HEK293 (cell line): Measurements from ENCODE around the gene ARHGEF37.
"Not testable (repeated sequence)": the region's sequence is repeated elsewhere in the genome, so short reads cannot be mapped to it uniquely, and the experiment has no call there.

Source experiments
- CTCF ChIA-PET: fragments of 350-600 bp; formaldehyde crosslinking; extraction: SDS; loops from one replicate; lab custom pipeline; 2021; ENCODE audit warnings: antibody characterized with exemption; lab: Yijun Ruan, JAX
- POLR2A ChIA-PET: fragments of 300-600 bp; formaldehyde crosslinking; extraction: SDS; loops from one replicate; lab custom pipeline; 2020; ENCODE audit warnings: antibody characterized with exemption, inconsistent platforms; lab: Yijun Ruan, JAX
- H3K27ac ChIP-seq: fragments of 200-500 bp; sonication (Bioruptor generic); 2 replicates; pipeline ENCODE4 v1.5.1; 2014; ENCODE audit warnings: low read depth, low read length, control low read depth, inconsistent platforms; ENCODE audit errors: extremely low read depth
- H3K36me3 ChIP-seq, 2 experiments: fragments of 200-500 bp in 1 of 2; sonication (Bioruptor generic) in 1 of 2; 1 replicate in 1 of 2; 2 replicates in 1 of 2; pipeline ENCODE4 v1.5.1; 2014 to 2017; ENCODE audit warnings: inconsistent platforms in 2 of 2, low read length in 2 of 2; ENCODE audit not compliant: control insufficient read depth in 2 of 2, insufficient read depth in 1 of 2
- H3K4me1 ChIP-seq: fragments of 200-500 bp; sonication (Bioruptor generic); 2 replicates; pipeline ENCODE4 v1.5.1; 2014; ENCODE audit warnings: mild to moderate bottlenecking, low read length, inconsistent platforms; ENCODE audit not compliant: control insufficient read depth, insufficient read depth
- H3K4me3 ChIP-seq: 2 replicates; pipeline ENCODE4 v1.5.1; 2011; ENCODE audit warnings: low read depth, mild to moderate bottlenecking, control low read depth, low read length, moderate library complexity
- H3K9me3 ChIP-seq: fragments of 200-500 bp; sonication (Bioruptor generic); 2 replicates; pipeline ENCODE4 v1.5.1; 2014; ENCODE audit warnings: low read depth, low read length, inconsistent platforms; ENCODE audit not compliant: control insufficient read depth, insufficient read depth
- EGR2 ChIP-seq: fragments of 450-650 bp; formaldehyde crosslinking; IDR thresholded peaks from 2 replicates; pipeline ENCODE4 v1.5.1; 2016; ENCODE audit warnings: low read depth, missing biosample characterization, missing genetic modification characterization
- GFI1B ChIP-seq: fragments of 450-650 bp; formaldehyde crosslinking; IDR thresholded peaks from 2 replicates; pipeline ENCODE4 v1.5.1; 2016; ENCODE audit warnings: missing biosample characterization, missing genetic modification characterization
- OSR2 ChIP-seq: fragments of 450-650 bp; formaldehyde crosslinking; IDR thresholded peaks from 2 replicates; pipeline ENCODE4 v1.5.1; 2016; ENCODE audit warnings: missing biosample characterization, missing genetic modification characterization
- SETDB1 ChIP-seq: IDR thresholded peaks from one replicate; pipeline ENCODE4 v1.6.1; 2017; ENCODE audit warnings: mild to moderate bottlenecking, low read length, moderate library complexity, mixed read lengths; ENCODE audit not compliant: insufficient read length
- SP7 ChIP-seq: fragments of 450-650 bp; formaldehyde crosslinking; IDR thresholded peaks from 2 replicates; pipeline ENCODE4 v1.5.1; 2016; ENCODE audit warnings: missing biosample characterization, missing genetic modification characterization
- ZFHX2 ChIP-seq: fragments of 450-650 bp; formaldehyde crosslinking; conservative IDR thresholded peaks from 2 replicates; pipeline ENCODE4 v1.5.1; 2016; ENCODE audit warnings: missing biosample characterization, missing genetic modification characterization
- ZNF121 ChIP-seq: fragments of 450-650 bp; formaldehyde crosslinking; IDR thresholded peaks from 2 replicates; pipeline ENCODE4 v1.5.1; 2016; ENCODE audit warnings: missing biosample characterization, missing genetic modification characterization
- ZNF132 ChIP-seq: fragments of 450-650 bp; formaldehyde crosslinking; IDR thresholded peaks from 2 replicates; pipeline ENCODE4 v1.5.1; 2017; ENCODE audit warnings: missing biosample characterization, missing genetic modification characterization, borderline replicate concordance
- ZNF155 ChIP-seq: fragments of 450-650 bp; formaldehyde crosslinking; IDR thresholded peaks from 2 replicates; pipeline ENCODE4 v1.5.1; 2016; ENCODE audit warnings: missing biosample characterization, missing genetic modification characterization
- ZNF174 ChIP-seq: fragments of 450-650 bp; formaldehyde crosslinking; IDR thresholded peaks from 2 replicates; pipeline ENCODE4 v1.5.0; 2017; ENCODE audit warnings: missing biosample characterization, mild to moderate bottlenecking, missing genetic modification characterization
- ZNF248 ChIP-seq: fragments of 450-650 bp; formaldehyde crosslinking; IDR thresholded peaks from 2 replicates; pipeline ENCODE4 v1.5.1; 2017; ENCODE audit warnings: missing biosample characterization, missing genetic modification characterization
- ZNF311 ChIP-seq: fragments of 450-650 bp; formaldehyde crosslinking; IDR thresholded peaks from 2 replicates; pipeline ENCODE4 v1.5.1; 2017; ENCODE audit warnings: missing biosample characterization, missing genetic modification characterization, borderline replicate concordance
- ZNF324 ChIP-seq: fragments of 450-650 bp; formaldehyde crosslinking; IDR thresholded peaks from 2 replicates; pipeline ENCODE4 v1.5.1; 2016; ENCODE audit warnings: missing biosample characterization, missing genetic modification characterization
- ZNF391 ChIP-seq: fragments of 450-650 bp; formaldehyde crosslinking; IDR thresholded peaks from 2 replicates; pipeline ENCODE4 v1.5.1; 2016; ENCODE audit warnings: low read depth, missing biosample characterization, missing genetic modification characterization, borderline replicate concordance
- ZNF558 ChIP-seq: fragments of 450-650 bp; formaldehyde crosslinking; IDR thresholded peaks from 2 replicates; pipeline ENCODE4 v1.5.1; 2016; ENCODE audit warnings: missing biosample characterization, missing genetic modification characterization
- ZNF600 ChIP-seq: fragments of 450-650 bp; formaldehyde crosslinking; IDR thresholded peaks from 2 replicates; pipeline ENCODE4 v1.5.1; 2016; ENCODE audit warnings: missing biosample characterization, missing genetic modification characterization
- ZNF660 ChIP-seq: fragments of 450-650 bp; IDR thresholded peaks from 2 replicates; pipeline ENCODE4 v1.5.1; 2018; ENCODE audit warnings: missing biosample characterization, mild to moderate bottlenecking, missing genetic modification characterization
- TF ChIP-seq, protein P1 (sequence below): fragments of 450-650 bp; formaldehyde crosslinking; optimal IDR thresholded peaks from 2 replicates; pipeline ENCODE3; 2016; ENCODE audit warnings: missing biosample characterization, mild to moderate bottlenecking, missing genetic modification characterization
- TF ChIP-seq, protein P2 (sequence below): fragments of 450-650 bp; IDR thresholded peaks from 2 replicates; pipeline ENCODE4 v1.5.1; 2018; ENCODE audit warnings: missing biosample characterization, missing genetic modification characterization

Gene ARHGEF37

GRCh38 chr5:149648464-149649393, 67.4 kb downstream of the ARHGEF37 start:
- ChIA-PET POLR2A (interaction anchor here (1.3 kb wide), 1 partner anchor 83 kb away, joined by 3 read pairs; no protein-coding TSS in a partner anchor), CTCF (interaction anchor here (0.5 to 18.8 kb wide), 5 partner anchors 7 to 200 kb away, joined by 3 to 263 read pairs (median 4); no protein-coding TSS in a partner anchor)
- H3K27ac ChIP-seq, H3K4me3 ChIP-seq, H3K36me3 ChIP-seq, H3K4me1 ChIP-seq, H3K9me3 ChIP-seq: not testable (repeated sequence)
- TF ChIP-seq EGR2 (tag by site-specific recombination), result peak; percentile 48; the same call in 1 of the 2 replicates
- TF ChIP-seq ZNF324 (tag by site-specific recombination), result 0 out of 2 replicates have a peak, but pooled peaks have one; percentile 18
- peak; percentile 28; the same call in 1 of the 2 replicates for TF ChIP-seq SP7 (tag by site-specific recombination)
- TF ChIP-seq ZNF600 (tag by site-specific recombination), result peak; percentile 86
- TF ChIP-seq, protein P1, sequence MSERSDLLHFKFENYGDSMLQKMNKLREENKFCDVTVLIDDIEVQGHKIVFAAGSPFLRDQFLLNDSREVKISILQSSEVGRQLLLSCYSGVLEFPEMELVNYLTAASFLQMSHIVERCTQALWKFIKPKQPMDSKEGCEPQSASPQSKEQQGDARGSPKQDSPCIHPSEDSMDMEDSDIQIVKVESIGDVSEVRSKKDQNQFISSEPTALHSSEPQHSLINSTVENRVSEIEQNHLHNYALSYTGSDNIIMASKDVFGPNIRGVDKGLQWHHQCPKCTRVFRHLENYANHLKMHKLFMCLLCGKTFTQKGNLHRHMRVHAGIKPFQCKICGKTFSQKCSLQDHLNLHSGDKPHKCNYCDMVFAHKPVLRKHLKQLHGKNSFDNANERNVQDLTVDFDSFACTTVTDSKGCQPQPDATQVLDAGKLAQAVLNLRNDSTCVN (tag by site-specific recombination), result peak; percentile 13
- 0 out of 2 replicates have a peak, but pooled peaks have one; percentile 30 for TF ChIP-seq ZNF121 (tag by site-specific recombination)
- TF ChIP-seq SETDB1, result peak; percentile 24
- TF ChIP-seq ZFHX2 (tag by site-specific recombination), result peak; percentile 33; the same call in 1 of the 2 replicates
- TF ChIP-seq, all 188 proteins: peak for 8; not testable (repeated sequence) for 180

DNA sequence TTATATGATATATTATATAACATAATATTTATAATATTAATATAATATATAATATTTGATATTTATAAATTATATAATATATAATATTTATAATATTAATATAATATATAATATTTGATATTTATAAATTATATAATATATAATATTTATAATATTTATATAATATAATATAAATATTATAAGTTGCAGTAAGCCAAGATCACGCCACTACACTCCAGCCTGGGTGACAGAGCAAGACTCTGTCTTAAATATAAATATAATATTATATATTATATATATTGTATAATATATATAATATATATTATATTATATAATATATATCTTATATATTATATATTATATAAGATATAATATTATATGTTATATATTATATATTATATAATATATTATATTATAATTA, 68.4 kb downstream of the ARHGEF37 start:
- CTCF ChIA-PET, result interaction anchor here (0.6 to 18.8 kb wide), 2 partner anchors 8 to 183 kb away, joined by 3 to 263 read pairs; no protein-coding TSS in a partner anchor
- H3K36me3 ChIP-seq, H3K4me3 ChIP-seq, H3K27ac ChIP-seq, H3K4me1 ChIP-seq, H3K9me3 ChIP-seq: not testable (repeated sequence)
- POLR2A ChIA-PET, result interaction anchor here (1.3 kb wide), 1 partner anchor 82 kb away, joined by 3 read pairs; no protein-coding TSS in a partner anchor

- POLR2A ChIA-PET, result no interaction called here
- Histone ChIP-seq H3K9me3 (no peaks in the 10 kb centered on the region), H3K4me1 (peaks cover 2% of the 10 kb centered on the region; the same call in 1 of the 2 replicates), H3K4me3 (no peak overlapping the region), H3K36me3 (no peaks in the 10 kb centered on the region), H3K27ac (no peak overlapping the region)
- TF ChIP-seq ZNF558 (tag by site-specific recombination), result no peak
- TF ChIP-seq ZNF660 (tag by site-specific recombination), result no peak
- no peak for TF ChIP-seq ZNF391 (tag by site-specific recombination)
- TF ChIP-seq ZNF174 (tag by site-specific recombination), result no peak
- TF ChIP-seq ZNF132 (tag by site-specific recombination), result no peak
- no peak for TF ChIP-seq ZNF311 (tag by site-specific recombination)
- TF ChIP-seq ZNF121 (tag by site-specific recombination), result no peak
- no peak for TF ChIP-seq ZNF248 (tag by site-specific recombination)
- TF ChIP-seq, protein P2, sequence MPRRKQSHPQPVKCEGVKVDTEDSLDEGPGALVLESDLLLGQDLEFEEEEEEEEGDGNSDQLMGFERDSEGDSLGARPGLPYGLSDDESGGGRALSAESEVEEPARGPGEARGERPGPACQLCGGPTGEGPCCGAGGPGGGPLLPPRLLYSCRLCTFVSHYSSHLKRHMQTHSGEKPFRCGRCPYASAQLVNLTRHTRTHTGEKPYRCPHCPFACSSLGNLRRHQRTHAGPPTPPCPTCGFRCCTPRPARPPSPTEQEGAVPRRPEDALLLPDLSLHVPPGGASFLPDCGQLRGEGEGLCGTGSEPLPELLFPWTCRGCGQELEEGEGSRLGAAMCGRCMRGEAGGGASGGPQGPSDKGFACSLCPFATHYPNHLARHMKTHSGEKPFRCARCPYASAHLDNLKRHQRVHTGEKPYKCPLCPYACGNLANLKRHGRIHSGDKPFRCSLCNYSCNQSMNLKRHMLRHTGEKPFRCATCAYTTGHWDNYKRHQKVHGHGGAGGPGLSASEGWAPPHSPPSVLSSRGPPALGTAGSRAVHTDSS (tag by site-specific recombination), result no peak
- no peak for TF ChIP-seq GFI1B (tag by site-specific recombination)
- TF ChIP-seq ZNF155, result no peak
- TF ChIP-seq OSR2, result no peak
- CTCF ChIA-PET, result interaction anchor here (1.6 to 1.7 kb wide), 2 partner anchors 13 to 16 kb away, joined by 6 to 8 read pairs; no protein-coding TSS in a partner anchor
These were observed 70.4 kb downstream of the ARHGEF37 start for GRCh38 chr5:149651686-149652085.
